ENCODE results near the gene TBX20. TPM values are rescaled to one million over a fixed set of nuclear protein-coding genes. Genes with fewer than 3 reads are reported as not detected.
"Not testable (repeated sequence)": the region's sequence is repeated elsewhere in the genome, so short reads cannot be mapped to it uniquely, and the experiment has no call there.

The TBX20 gene
- total and polyA plus RNA-seq, 9 of the 15 experiments (the other 6 are each of a cell fraction or from before 2014, with no cell fraction given) = not detected

GRCh38 chr7:35186751-35187150 lies 67.1 kb downstream of the TBX20 start:
- H3K9me1 ChIP-seq (ENCODE audit: control insufficient read depth, insufficient read depth, low read length); intact Hi-C loops (cut with micrococcal nuclease); ATAC-seq; CTCF ChIA-PET (ENCODE audit: low intra/inter-chr PET ratio); H3K36me3 ChIP-seq (ENCODE audit: control insufficient read depth, insufficient read depth, low read length); BruUV-seq (replicated peaks); H3K4me2 ChIP-seq (ENCODE audit: insufficient read depth, low read length); H3K4me3 ChIP-seq; H3K9ac ChIP-seq (ENCODE audit: insufficient read depth in 1 of 2, low read depth in 2 of 2, low read length in 2 of 2); H3K27me3 ChIP-seq (ENCODE audit: control insufficient read depth in 2 of 2, insufficient read depth in 2 of 2, low read length in 2 of 2); DNase-seq (ENCODE audit: extremely low read depth in 1 of 4, low spot score in 3 of 4); H3K27ac ChIP-seq (ENCODE audit: extremely low read depth, low read depth, low read length); FAIRE-seq; H3K4me1 ChIP-seq (replicated peaks in 1 of 2; ENCODE audit: control insufficient read depth in 2 of 2, insufficient read depth in 2 of 2, low read length in 2 of 2); H2AFZ ChIP-seq (ENCODE audit: low read depth, low read length); POLR2A ChIA-PET; H3K9me3 ChIP-seq (replicated peaks; ENCODE audit: control insufficient read depth, insufficient read depth, low read depth, low read length); H4K20me1 ChIP-seq (replicated peaks; ENCODE audit: control insufficient read depth, insufficient read depth, low read length); H3K79me2 ChIP-seq (ENCODE audit: control insufficient read depth, insufficient read depth, low read length): not testable (repeated sequence)
- in situ Hi-C loops (cut with MboI) = loop anchor here (10.0 kb wide), 1 partner anchor 112 kb away; no protein-coding TSS in a partner anchor
- WGBS (ENCODE audit: insufficient coverage, low coverage, missing lambda C conversion rate) = 15% methylated on average over 24 of the region's 27 CpGs

GRCh38 chr7:35185908-35186731 lies 67.8 kb downstream of the TBX20 start:
- H3K4me3 ChIP-seq = no peak overlapping the region
- peaks cover 0 to 8% of the 10 kb centered on the region in 2 experiments; a peak in 2 of 5 replicates for H3K4me1 ChIP-seq (replicated peaks in 1 of 2; ENCODE audit: control insufficient read depth in 2 of 2, insufficient read depth in 2 of 2, low read length in 2 of 2)
- H3K79me2 ChIP-seq (ENCODE audit: control insufficient read depth, insufficient read depth, low read length) = no peaks in the 10 kb centered on the region
- peaks cover 0 to 5% of the 10 kb centered on the region in 2 experiments; a peak in 1 of 5 replicates for H3K27me3 ChIP-seq (ENCODE audit: control insufficient read depth in 2 of 2, insufficient read depth in 2 of 2, low read length in 2 of 2)
- no peaks in the 10 kb centered on the region for H4K20me1 ChIP-seq (replicated peaks; ENCODE audit: control insufficient read depth, insufficient read depth, low read length)
- DNase-seq (ENCODE audit: extremely low read depth in 1 of 4, low spot score in 3 of 4) = peak in 2 of 4 experiments; percentile 2 to 5
- FAIRE-seq = no peak
- no peaks in the 10 kb centered on the region for H3K9me1 ChIP-seq (ENCODE audit: control insufficient read depth, insufficient read depth, low read length)
- peak; percentile 63; the same call in 1 of the 3 replicates for ATAC-seq
- H3K9me3 ChIP-seq (replicated peaks; ENCODE audit: control insufficient read depth, insufficient read depth, low read depth, low read length) = no peaks in the 10 kb centered on the region
- H3K36me3 ChIP-seq (ENCODE audit: control insufficient read depth, insufficient read depth, low read length) = no peaks in the 10 kb centered on the region
- intact Hi-C loops (cut with micrococcal nuclease) (no loop called here), in situ Hi-C loops (cut with MboI) (loop anchor here (10.0 kb wide), 1 partner anchor 111 kb away; no protein-coding TSS in a partner anchor)
- H3K27ac ChIP-seq (ENCODE audit: extremely low read depth, low read depth, low read length) = no peak overlapping the region
- WGBS (ENCODE audit: insufficient coverage, low coverage, missing lambda C conversion rate) = 14% methylated on average over 37 of the region's 67 CpGs
- no peak overlapping the region for H2AFZ ChIP-seq (ENCODE audit: low read depth, low read length)
- no TSS peak for BruUV-seq (replicated peaks)
- CTCF ChIA-PET (ENCODE audit: low intra/inter-chr PET ratio) = no interaction called here
- POLR2A ChIA-PET = no interaction called here
- no peak overlapping the region for H3K9ac ChIP-seq (ENCODE audit: insufficient read depth in 1 of 2, low read depth in 2 of 2, low read length in 2 of 2)
- no peak overlapping the region for H3K4me2 ChIP-seq (ENCODE audit: insufficient read depth, low read length)
- TF ChIP-seq ZNF318 (IDR thresholded peaks at IDR 0.05; ENCODE audit: borderline replicate concordance in 1 of 2, low read depth in 1 of 2) = no peak
- TF ChIP-seq NRF1 (conservative IDR thresholded peaks at IDR 0.05 in 1 of 2, IDR thresholded peaks at IDR 0.05 in 1 of 2) = peak; percentile 32 to 45; a peak in 3 of 4 replicates
- no peak for TF ChIP-seq ELF2 (CRISPR knock-in tag; IDR thresholded peaks at IDR 0.05)
- TF ChIP-seq FOXK1 (CRISPR knock-in tag; IDR thresholded peaks at IDR 0.05; ENCODE audit: borderline replicate concordance) = no peak
- no peak for TF ChIP-seq NFRKB (IDR thresholded peaks at IDR 0.05; ENCODE audit: low read depth)

Data from K562 (cell line).